ENCODE results near the gene CTDSP2. TPM values are rescaled to one million over a fixed set of nuclear protein-coding genes. Genes with fewer than 3 reads are reported as not detected.

Gene CTDSP2
- total RNA-seq, 1 experiment from 2014 or later: 82.7 TPM

DNA sequence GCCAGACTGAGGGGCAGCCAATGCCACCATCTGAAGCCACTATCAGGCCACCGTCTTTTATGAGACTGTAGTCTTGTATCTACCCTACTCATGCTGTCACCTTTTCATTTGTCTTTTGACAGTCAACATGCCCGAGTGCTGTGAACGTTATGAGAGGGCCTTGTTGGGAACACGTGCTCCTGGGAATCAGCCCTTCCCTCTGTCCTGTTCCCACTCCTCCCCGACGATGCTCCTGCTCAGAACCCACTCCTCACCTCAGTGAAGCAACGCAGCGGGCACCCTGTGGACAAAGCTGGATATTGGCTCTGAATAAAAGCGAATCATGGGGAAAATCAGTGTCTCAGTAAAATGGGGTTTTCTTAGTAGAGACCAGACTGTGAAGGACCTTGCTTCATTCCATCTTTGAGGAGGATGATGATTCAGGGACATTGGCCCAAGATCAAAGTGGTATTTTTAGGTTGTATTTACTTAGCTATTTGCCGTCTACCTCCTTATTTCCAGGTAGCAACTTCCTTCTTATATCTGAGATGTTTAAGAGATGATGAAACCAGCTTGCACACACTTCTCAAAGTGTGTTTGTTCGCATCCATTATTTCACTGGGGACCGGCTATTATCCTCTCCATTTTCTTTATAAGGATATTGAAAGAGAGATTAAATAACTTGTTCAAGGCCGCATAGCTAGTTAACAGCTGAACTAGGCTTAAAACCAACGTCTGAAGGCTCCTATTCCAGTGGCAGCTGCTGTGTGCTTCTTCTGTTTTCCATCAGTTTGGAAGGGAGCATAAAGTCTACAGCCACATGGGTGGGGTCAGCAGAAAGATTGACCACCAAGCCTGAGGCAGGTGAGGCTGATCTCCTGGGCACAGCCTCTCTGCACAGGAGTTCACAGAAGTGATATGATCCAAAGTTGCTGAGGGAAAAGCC lies 43.9 kb upstream of the CTDSP2 start:
- Histone ChIP-seq H3K9me3 (ENCODE audit: control insufficient read depth in 1 of 2, insufficient read depth in 1 of 2, low read depth in 1 of 2, low read length in 2 of 2) (no peaks in the 10 kb centered on the region), H3K4me3 (replicated peaks in 1 of 2; ENCODE audit: low read depth in 1 of 2, low read length in 2 of 2) (no peak overlapping the region), H4K20me1 (ENCODE audit: insufficient read depth) (no peaks in the 10 kb centered on the region), H3K4me2 (ENCODE audit: low read length) (peak overlapping the region; percentile 18), H3K79me2 (ENCODE audit: insufficient read depth, low read length) (no peaks in the 10 kb centered on the region), H3K9ac (ENCODE audit: low read length) (no peak overlapping the region), H3K9me2 (ENCODE audit: insufficient read depth) (no peaks in the 10 kb centered on the region), H3K36me3 (ENCODE audit: control insufficient read depth in 1 of 2, insufficient read depth in 2 of 2, low read length in 2 of 2) (no peaks in the 10 kb centered on the region), H3K4me1 (ENCODE audit: control insufficient read depth in 1 of 2, insufficient read depth in 2 of 2, low read length in 2 of 2) (peaks cover 3 to 26% of the 10 kb centered on the region in 2 experiments; a peak in 3 of 4 replicates), H2AFZ (ENCODE audit: low read depth, low read length, poor library complexity, severe bottlenecking) (no peak overlapping the region), H3K27me3 (ENCODE audit: insufficient read depth, low read length) (no peaks in the 10 kb centered on the region), H3K27ac (ENCODE audit: low read depth, low read length) (no peak overlapping the region)
- no peak for ATAC-seq
- BruUV-seq (replicated peaks): no TSS peak
- CTCF ChIA-PET: interaction anchor here (0.6 kb wide), 1 partner anchor 115 kb away, joined by 4 read pairs; no protein-coding TSS in a partner anchor
- POLR2A ChIA-PET: no interaction called here
- intact Hi-C loops (cut with micrococcal nuclease): no loop called here
- TF ChIP-seq ZNF274 (IDR thresholded peaks at IDR 0.05; ENCODE audit: low read depth, low read length) (no peak), SIN3A (IDR thresholded peaks at IDR 0.05; ENCODE audit: low read depth) (no peak), ZFX (IDR thresholded peaks at IDR 0.05) (no peak), SP1 (IDR thresholded peaks at IDR 0.05; ENCODE audit: low read depth) (0 out of 2 replicates have a peak, but pooled peaks have one; percentile 15), CEBPB (IDR thresholded peaks at IDR 0.05; ENCODE audit: low read depth) (peak; percentile 27; the same call in 1 of the 2 replicates)
- RAD21 ChIA-PET (ENCODE audit: low non-redundant PET in 1 of 2, low total read pairs in 2 of 2, uncharacterized antibody in 2 of 2, unreplicated experiment in 2 of 2): no interaction called here
- DNase-seq (ENCODE audit: low read depth, low spot score): no peak

DNA sequence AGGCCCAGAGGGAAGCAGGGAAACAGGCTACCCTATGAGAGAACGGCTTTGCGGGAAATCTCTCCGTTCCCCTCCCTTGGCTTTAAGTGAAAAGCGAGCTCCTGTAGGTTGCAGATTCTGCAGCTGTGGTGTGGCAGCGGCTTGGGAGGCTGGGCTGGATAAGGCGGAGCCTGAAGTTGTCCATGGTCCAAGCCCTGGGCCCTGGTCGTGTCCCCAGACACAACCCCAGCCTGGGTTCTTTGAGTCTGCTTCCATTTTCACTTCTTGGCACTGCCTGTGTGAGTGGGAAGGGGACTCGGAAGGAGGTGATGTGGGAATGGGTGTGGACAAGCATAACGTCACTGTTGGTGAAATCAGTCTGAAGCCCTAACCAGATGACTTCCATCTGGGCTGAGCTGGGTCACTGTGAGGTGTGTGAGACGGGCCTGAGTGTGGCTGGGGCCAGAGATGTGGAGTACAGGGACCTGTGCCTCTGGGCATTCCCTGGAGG lies 43.0 kb upstream of the CTDSP2 start:
- intact Hi-C loops (cut with micrococcal nuclease): no loop called here
- RAD21 ChIA-PET (ENCODE audit: low non-redundant PET in 1 of 2, low total read pairs in 2 of 2, uncharacterized antibody in 2 of 2, unreplicated experiment in 2 of 2): no interaction called here
- H3K9me3 ChIP-seq (ENCODE audit: control insufficient read depth in 1 of 2, insufficient read depth in 1 of 2, low read depth in 1 of 2, low read length in 2 of 2): no peaks in the 10 kb centered on the region
- CTCF ChIA-PET: no interaction called here
- no peak overlapping the region for H3K27ac ChIP-seq (ENCODE audit: low read depth, low read length)
- H3K79me2 ChIP-seq (ENCODE audit: insufficient read depth, low read length): no peaks in the 10 kb centered on the region
- DNase-seq (ENCODE audit: low read depth, low spot score) (no peak), ATAC-seq (no peak)
- H3K4me2 ChIP-seq (ENCODE audit: low read length): no peak overlapping the region
- H3K4me3 ChIP-seq (replicated peaks in 1 of 2; ENCODE audit: low read depth in 1 of 2, low read length in 2 of 2): no peak overlapping the region
- BruUV-seq (replicated peaks): no TSS peak
- H3K27me3 ChIP-seq (ENCODE audit: insufficient read depth, low read length): no peaks in the 10 kb centered on the region
- POLR2A ChIA-PET: interaction anchor here (0.9 kb wide), 1 partner anchor 10 kb away, joined by 3 read pairs; no protein-coding TSS in a partner anchor
- TF ChIP-seq, protein P1, sequence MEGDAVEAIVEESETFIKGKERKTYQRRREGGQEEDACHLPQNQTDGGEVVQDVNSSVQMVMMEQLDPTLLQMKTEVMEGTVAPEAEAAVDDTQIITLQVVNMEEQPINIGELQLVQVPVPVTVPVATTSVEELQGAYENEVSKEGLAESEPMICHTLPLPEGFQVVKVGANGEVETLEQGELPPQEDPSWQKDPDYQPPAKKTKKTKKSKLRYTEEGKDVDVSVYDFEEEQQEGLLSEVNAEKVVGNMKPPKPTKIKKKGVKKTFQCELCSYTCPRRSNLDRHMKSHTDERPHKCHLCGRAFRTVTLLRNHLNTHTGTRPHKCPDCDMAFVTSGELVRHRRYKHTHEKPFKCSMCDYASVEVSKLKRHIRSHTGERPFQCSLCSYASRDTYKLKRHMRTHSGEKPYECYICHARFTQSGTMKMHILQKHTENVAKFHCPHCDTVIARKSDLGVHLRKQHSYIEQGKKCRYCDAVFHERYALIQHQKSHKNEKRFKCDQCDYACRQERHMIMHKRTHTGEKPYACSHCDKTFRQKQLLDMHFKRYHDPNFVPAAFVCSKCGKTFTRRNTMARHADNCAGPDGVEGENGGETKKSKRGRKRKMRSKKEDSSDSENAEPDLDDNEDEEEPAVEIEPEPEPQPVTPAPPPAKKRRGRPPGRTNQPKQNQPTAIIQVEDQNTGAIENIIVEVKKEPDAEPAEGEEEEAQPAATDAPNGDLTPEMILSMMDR (IDR thresholded peaks at IDR 0.05 in 2 of 3, conservative IDR thresholded peaks at IDR 0.05 in 1 of 3; ENCODE audit: borderline replicate concordance in 1 of 3, insufficient read depth in 1 of 3, low read depth in 2 of 3, low read length in 2 of 3): no peak
- TF ChIP-seq EZH2phosphoT487 (IDR thresholded peaks at IDR 0.05; ENCODE audit: borderline replicate concordance) (no peak), SIN3A (IDR thresholded peaks at IDR 0.05; ENCODE audit: low read depth) (no peak), EGR1 (IDR thresholded peaks at IDR 0.05; ENCODE audit: low read depth) (no peak), YY1 (IDR thresholded peaks at IDR 0.05; ENCODE audit: extremely low read depth, insufficient replicate concordance, low read depth, low read length) (no peak), CBX3 (IDR thresholded peaks at IDR 0.05; ENCODE audit: low read depth) (no peak), SP1 (IDR thresholded peaks at IDR 0.05; ENCODE audit: low read depth) (no peak), ELF1 (IDR thresholded peaks at IDR 0.05; ENCODE audit: borderline replicate concordance, low read depth) (no peak)
- H3K9me2 ChIP-seq (ENCODE audit: insufficient read depth): no peaks in the 10 kb centered on the region
- H2AFZ ChIP-seq (ENCODE audit: low read depth, low read length, poor library complexity, severe bottlenecking): no peak overlapping the region
- no peaks in the 10 kb centered on the region for H3K36me3 ChIP-seq (ENCODE audit: control insufficient read depth in 1 of 2, insufficient read depth in 2 of 2, low read length in 2 of 2)
- peaks cover 3 to 26% of the 10 kb centered on the region in 2 experiments; a peak in 3 of 4 replicates for H3K4me1 ChIP-seq (ENCODE audit: control insufficient read depth in 1 of 2, insufficient read depth in 2 of 2, low read length in 2 of 2)
- no peaks in the 10 kb centered on the region for H4K20me1 ChIP-seq (ENCODE audit: insufficient read depth)
- H3K9ac ChIP-seq (ENCODE audit: low read length): no peak overlapping the region

Data from HCT116 (cell line).